ENCODE results near the gene KLK12. TPM values are rescaled to one million over a fixed set of nuclear protein-coding genes. Genes with fewer than 3 reads are reported as not detected.

The KLK12 gene
- total RNA-seq, 1 experiment from 2014 or later: not detected

DNA sequence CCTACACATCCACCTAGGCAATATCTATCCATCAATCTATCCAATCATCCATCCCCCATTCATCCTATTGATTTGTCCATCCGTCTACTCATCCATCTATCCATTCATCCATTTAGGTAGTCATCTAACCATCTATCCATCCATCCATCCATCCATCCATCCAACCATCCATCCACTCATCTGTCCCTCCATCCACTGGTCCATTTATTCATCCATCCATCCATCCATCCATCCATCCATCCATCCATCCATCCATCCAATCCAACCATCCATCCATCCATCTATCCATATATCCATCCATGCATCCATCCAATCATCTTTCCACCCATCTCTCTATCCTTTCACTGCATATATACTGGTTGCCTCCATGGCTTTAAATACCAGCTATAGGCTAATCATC, 26.2 kb upstream of the KLK12 start:
- no peak overlapping the region for H3K4me2 ChIP-seq (ENCODE audit: low read length)
- no peak overlapping the region for H3K4me3 ChIP-seq (ENCODE audit: low read length)
- no peaks in the 10 kb centered on the region for H3F3A ChIP-seq (ENCODE audit: low read length, unreplicated experiment)
- TF ChIP-seq EZH2 (IDR thresholded peaks at IDR 0.05; ENCODE audit: low read length, unreplicated experiment) (no peak), EZH2phosphoT487 (IDR thresholded peaks at IDR 0.05; ENCODE audit: borderline replicate concordance, low read length) (no peak)
- TF ChIP-seq, protein P1, sequence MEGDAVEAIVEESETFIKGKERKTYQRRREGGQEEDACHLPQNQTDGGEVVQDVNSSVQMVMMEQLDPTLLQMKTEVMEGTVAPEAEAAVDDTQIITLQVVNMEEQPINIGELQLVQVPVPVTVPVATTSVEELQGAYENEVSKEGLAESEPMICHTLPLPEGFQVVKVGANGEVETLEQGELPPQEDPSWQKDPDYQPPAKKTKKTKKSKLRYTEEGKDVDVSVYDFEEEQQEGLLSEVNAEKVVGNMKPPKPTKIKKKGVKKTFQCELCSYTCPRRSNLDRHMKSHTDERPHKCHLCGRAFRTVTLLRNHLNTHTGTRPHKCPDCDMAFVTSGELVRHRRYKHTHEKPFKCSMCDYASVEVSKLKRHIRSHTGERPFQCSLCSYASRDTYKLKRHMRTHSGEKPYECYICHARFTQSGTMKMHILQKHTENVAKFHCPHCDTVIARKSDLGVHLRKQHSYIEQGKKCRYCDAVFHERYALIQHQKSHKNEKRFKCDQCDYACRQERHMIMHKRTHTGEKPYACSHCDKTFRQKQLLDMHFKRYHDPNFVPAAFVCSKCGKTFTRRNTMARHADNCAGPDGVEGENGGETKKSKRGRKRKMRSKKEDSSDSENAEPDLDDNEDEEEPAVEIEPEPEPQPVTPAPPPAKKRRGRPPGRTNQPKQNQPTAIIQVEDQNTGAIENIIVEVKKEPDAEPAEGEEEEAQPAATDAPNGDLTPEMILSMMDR (conservative IDR thresholded peaks at IDR 0.05; ENCODE audit: low read depth, low read length): no peak
- no peak overlapping the region for H2AFZ ChIP-seq (ENCODE audit: low read length)
- H3K9ac ChIP-seq (ENCODE audit: low read length): no peak overlapping the region
- no TSS peak for BruUV-seq (replicated peaks)
- ChIA-PET POLR2A (ENCODE audit: unreplicated experiment) (no interaction called here), CTCF (no interaction called here)
- intact Hi-C loops (cut with micrococcal nuclease): no loop called here
- no peaks in the 10 kb centered on the region for H3K4me1 ChIP-seq (ENCODE audit: insufficient read depth, low read length)
- no peak overlapping the region for H3K27ac ChIP-seq (ENCODE audit: low read length)
- no peaks in the 10 kb centered on the region for H3K9me2 ChIP-seq (replicated peaks; ENCODE audit: low read length)
- no peaks in the 10 kb centered on the region for H3K36me3 ChIP-seq (ENCODE audit: low read depth, low read length)
- no peaks in the 10 kb centered on the region for H3K9me3 ChIP-seq (ENCODE audit: low read length)
- H3K79me2 ChIP-seq (ENCODE audit: low read length): no peaks in the 10 kb centered on the region
- H4K20me1 ChIP-seq (ENCODE audit: low read length): no peaks in the 10 kb centered on the region
- no peak for ATAC-seq
- no peak for DNase-seq
- H3K27me3 ChIP-seq (ENCODE audit: low read length): peaks cover 19% of the 10 kb centered on the region; the same call in 1 of the 2 replicates

DNA sequence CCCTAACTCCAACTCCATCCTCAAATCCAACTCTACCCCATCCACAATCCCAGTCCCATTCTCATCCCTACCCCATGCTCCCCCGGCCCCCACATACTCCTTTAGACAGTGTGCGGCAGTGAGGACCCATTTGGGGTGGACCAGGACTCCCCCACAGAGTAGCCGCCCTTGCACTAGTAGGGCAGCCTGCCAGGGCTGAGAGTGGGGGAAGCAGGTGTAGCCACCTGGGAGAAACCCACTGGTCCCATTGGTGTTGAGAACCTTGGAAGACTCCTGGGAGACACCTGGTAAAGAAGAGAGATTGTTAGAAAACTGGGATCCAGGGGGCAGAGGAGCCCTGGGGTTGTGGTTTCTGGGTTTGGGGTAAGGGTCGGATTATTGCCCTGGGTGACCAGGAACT, 25.5 kb upstream of the KLK12 start:
- H3K9me3 ChIP-seq (ENCODE audit: low read length): no peaks in the 10 kb centered on the region
- H3K36me3 ChIP-seq (ENCODE audit: low read depth, low read length): no peaks in the 10 kb centered on the region
- DNase-seq: no peak
- no TSS peak for BruUV-seq (replicated peaks)
- H3F3A ChIP-seq (ENCODE audit: low read length, unreplicated experiment): no peaks in the 10 kb centered on the region
- H3K9me2 ChIP-seq (replicated peaks; ENCODE audit: low read length): no peaks in the 10 kb centered on the region
- TF ChIP-seq, protein P1 (conservative IDR thresholded peaks at IDR 0.05; ENCODE audit: low read depth, low read length): no peak
- no peak for TF ChIP-seq EZH2 (IDR thresholded peaks at IDR 0.05; ENCODE audit: low read length, unreplicated experiment)
- TF ChIP-seq EZH2phosphoT487 (IDR thresholded peaks at IDR 0.05; ENCODE audit: borderline replicate concordance, low read length): no peak
- H3K27me3 ChIP-seq (ENCODE audit: low read length): peaks cover 19% of the 10 kb centered on the region; the same call in 1 of the 2 replicates
- POLR2A ChIA-PET (ENCODE audit: unreplicated experiment): no interaction called here
- H3K79me2 ChIP-seq (ENCODE audit: low read length): no peaks in the 10 kb centered on the region
- no peak overlapping the region for H3K4me3 ChIP-seq (ENCODE audit: low read length)
- H3K4me2 ChIP-seq (ENCODE audit: low read length): no peak overlapping the region
- ATAC-seq: no peak
- CTCF ChIA-PET: no interaction called here
- H2AFZ ChIP-seq (ENCODE audit: low read length): no peak overlapping the region
- no peaks in the 10 kb centered on the region for H3K4me1 ChIP-seq (ENCODE audit: insufficient read depth, low read length)
- no peaks in the 10 kb centered on the region for H4K20me1 ChIP-seq (ENCODE audit: low read length)
- no peak overlapping the region for H3K27ac ChIP-seq (ENCODE audit: low read length)
- intact Hi-C loops (cut with micrococcal nuclease): no loop called here
- H3K9ac ChIP-seq (ENCODE audit: low read length): no peak overlapping the region

DNA sequence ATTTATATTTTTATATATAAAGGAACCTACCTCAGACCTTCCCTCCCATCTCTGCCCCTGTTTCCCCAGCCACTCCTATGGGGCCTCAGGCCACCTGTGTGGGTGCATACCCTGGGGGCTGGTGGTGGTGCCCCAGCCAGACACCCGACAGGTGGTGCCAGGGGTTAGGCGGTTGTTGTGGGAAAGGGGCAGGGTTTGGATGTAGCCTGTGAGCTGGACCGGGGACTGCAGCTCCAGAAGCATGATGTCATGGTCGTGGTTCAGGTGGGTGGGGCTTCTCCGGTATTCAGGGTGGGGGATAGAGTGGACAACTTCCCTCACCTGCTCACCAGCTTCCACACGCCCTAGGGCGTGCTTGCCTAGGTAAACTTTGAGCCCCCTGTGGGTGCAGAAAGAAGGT, 24.9 kb upstream of the KLK12 start:
- Histone ChIP-seq H3K9me3 (ENCODE audit: low read length) (no peaks in the 10 kb centered on the region), H3K9ac (ENCODE audit: low read length) (no peak overlapping the region), H3K79me2 (ENCODE audit: low read length) (no peaks in the 10 kb centered on the region), H3K4me3 (ENCODE audit: low read length) (no peak overlapping the region), H3F3A (ENCODE audit: low read length, unreplicated experiment) (no peaks in the 10 kb centered on the region), H3K27ac (ENCODE audit: low read length) (no peak overlapping the region), H3K4me1 (ENCODE audit: insufficient read depth, low read length) (no peaks in the 10 kb centered on the region), H3K9me2 (replicated peaks; ENCODE audit: low read length) (no peaks in the 10 kb centered on the region), H4K20me1 (ENCODE audit: low read length) (no peaks in the 10 kb centered on the region), H3K27me3 (ENCODE audit: low read length) (peaks cover 19% of the 10 kb centered on the region; the same call in 1 of the 2 replicates), H3K4me2 (ENCODE audit: low read length) (no peak overlapping the region), H3K36me3 (ENCODE audit: low read depth, low read length) (no peaks in the 10 kb centered on the region), H2AFZ (ENCODE audit: low read length) (no peak overlapping the region)
- no peak for TF ChIP-seq EZH2 (IDR thresholded peaks at IDR 0.05; ENCODE audit: low read length, unreplicated experiment)
- no peak for TF ChIP-seq EZH2phosphoT487 (IDR thresholded peaks at IDR 0.05; ENCODE audit: borderline replicate concordance, low read length)
- TF ChIP-seq, protein P1 (conservative IDR thresholded peaks at IDR 0.05; ENCODE audit: low read depth, low read length): no peak
- ATAC-seq: no peak
- ChIA-PET CTCF (no interaction called here), POLR2A (ENCODE audit: unreplicated experiment) (no interaction called here)
- no TSS peak for BruUV-seq (replicated peaks)
- intact Hi-C loops (cut with micrococcal nuclease): no loop called here
- no peak for DNase-seq
